Tibial artery (tissue), 4 donors: ENCODE results near the gene ICE2.

ENCODE experiments used
- DNase-seq, 2 donors: peaks; one replicate each; pipeline ENCODE4 v3.0.0-alpha.2; 2019
- H3K27ac ChIP-seq, 2 donors: fragments of 200-600 bp; sonication (generic) in 1 of 2; 1 replicate in 1 of 2; 2 replicates in 1 of 2; pipeline ENCODE4 v1.5.1; 2018 to 2019; ENCODE audit warnings: mild to moderate bottlenecking in 1 of 2
- H3K27me3 ChIP-seq, 2 donors: fragments of 200-600 bp; sonication (generic) in 1 of 2; one replicate each; pipeline versions ENCODE4 v1.5.1 to v1.6.0; 2016 to 2019
- H3K36me3 ChIP-seq, 3 donors: fragments of 200-600 bp; sonication (generic) in 2 of 3; one replicate each; pipeline ENCODE4 v1.5.1; 2016 to 2019; ENCODE audit warnings: mild to moderate bottlenecking in 2 of 3
- H3K4me1 ChIP-seq, 4 donors: fragments of 200-600 bp; sonication (generic) in 2 of 4; 1 replicate in 3 of 4; 2 replicates in 1 of 4; pipeline ENCODE4 v1.5.1; 2016 to 2019
- H3K4me3 ChIP-seq, 2 donors: fragments of 200-600 bp; sonication (generic) in 1 of 2; 1 replicate in 1 of 2; 2 replicates in 1 of 2; pipeline ENCODE4 v1.5.1; 2018 to 2019; ENCODE audit warnings: mild to moderate bottlenecking in 2 of 2
- H3K9me3 ChIP-seq, 3 donors: fragments of 200-600 bp; sonication (generic) in 1 of 3; one replicate each; pipeline ENCODE4 v1.5.1; 2016 to 2019
- intact Hi-C: fragments of 100-400 bp; cut with DNase I; formaldehyde crosslinking; loops from one replicate; pipeline ENCODE4 v1.15.0; 2023; ENCODE audit warnings: low total_unique reads
- TF ChIP-seq, protein P1 (sequence below), 2 experiments: fragments of 200-600 bp in 1 of 2; fragments of 450-650 bp in 1 of 2; IDR thresholded peaks; one replicate each; pipeline ENCODE4 v1.5.1; 2017 to 2019; ENCODE audit warnings: antibody characterized with exemption in 2 of 2, mild to moderate bottlenecking in 1 of 2, moderate library complexity in 1 of 2

The ICE2 gene

DNA sequence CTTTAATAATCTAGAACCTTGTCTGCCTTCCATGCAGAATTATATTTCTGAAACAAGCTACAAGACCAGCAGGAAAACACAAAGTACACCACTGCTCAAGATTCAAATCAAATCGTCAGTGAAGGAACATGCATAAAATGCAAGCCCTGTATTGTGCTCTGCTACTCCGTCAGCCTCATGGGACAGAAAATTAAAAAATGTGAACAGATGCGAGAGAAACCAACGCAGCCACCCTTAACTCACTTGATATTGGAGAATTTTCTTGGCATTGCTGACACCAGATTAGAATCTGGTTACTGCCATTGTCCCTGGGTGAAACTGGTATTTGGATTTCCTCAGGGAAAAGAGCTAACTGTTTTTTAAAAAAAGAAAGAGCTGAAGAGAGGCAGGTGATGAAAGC, 104.7 kb downstream of the ICE2 start:
- intact Hi-C loops, result no loop called here
- TF ChIP-seq, protein P1, sequence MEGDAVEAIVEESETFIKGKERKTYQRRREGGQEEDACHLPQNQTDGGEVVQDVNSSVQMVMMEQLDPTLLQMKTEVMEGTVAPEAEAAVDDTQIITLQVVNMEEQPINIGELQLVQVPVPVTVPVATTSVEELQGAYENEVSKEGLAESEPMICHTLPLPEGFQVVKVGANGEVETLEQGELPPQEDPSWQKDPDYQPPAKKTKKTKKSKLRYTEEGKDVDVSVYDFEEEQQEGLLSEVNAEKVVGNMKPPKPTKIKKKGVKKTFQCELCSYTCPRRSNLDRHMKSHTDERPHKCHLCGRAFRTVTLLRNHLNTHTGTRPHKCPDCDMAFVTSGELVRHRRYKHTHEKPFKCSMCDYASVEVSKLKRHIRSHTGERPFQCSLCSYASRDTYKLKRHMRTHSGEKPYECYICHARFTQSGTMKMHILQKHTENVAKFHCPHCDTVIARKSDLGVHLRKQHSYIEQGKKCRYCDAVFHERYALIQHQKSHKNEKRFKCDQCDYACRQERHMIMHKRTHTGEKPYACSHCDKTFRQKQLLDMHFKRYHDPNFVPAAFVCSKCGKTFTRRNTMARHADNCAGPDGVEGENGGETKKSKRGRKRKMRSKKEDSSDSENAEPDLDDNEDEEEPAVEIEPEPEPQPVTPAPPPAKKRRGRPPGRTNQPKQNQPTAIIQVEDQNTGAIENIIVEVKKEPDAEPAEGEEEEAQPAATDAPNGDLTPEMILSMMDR (IDR thresholded peaks at IDR 0.05), result no peak
- Histone ChIP-seq H3K4me3 (no peak overlapping the region), H3K4me1 (peaks cover 4 to 100% (median 84%) of the 10 kb centered on the region in 4 donors), H3K27ac (peak overlapping the region; percentile 75 to 76), H3K9me3 (no peaks in the 10 kb centered on the region), H3K27me3 (no peaks in the 10 kb centered on the region), H3K36me3 (peaks cover 10 to 20% (median 14%) of the 10 kb centered on the region in 3 donors)
- no peak for DNase-seq

GRCh38 chr15:60373745-60374144, 105.2 kb downstream of the ICE2 start:
- Histone ChIP-seq H3K36me3 (peaks cover 10 to 20% (median 14%) of the 10 kb centered on the region in 3 donors), H3K27ac (peak overlapping the region; percentile 75 to 76)

DNA sequence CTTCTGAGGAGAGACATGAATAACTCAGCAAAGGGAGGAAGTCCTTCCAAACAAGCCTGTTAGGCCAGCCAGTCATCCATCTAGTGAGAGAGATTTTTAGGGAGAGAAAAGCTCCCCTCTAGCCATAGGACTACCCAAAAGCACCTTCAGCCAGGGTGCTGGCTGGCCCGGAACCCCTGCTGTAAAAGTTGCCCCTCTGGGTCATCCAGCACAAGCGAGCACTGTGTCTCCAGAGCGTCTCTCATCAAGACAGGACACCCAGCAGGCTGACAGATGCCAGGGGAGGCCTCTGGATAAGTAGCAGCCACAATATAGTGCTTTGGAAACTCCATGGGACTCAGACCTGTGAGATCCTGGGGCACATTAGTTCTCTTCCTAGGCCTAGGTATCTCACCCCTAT, 105.6 kb downstream of the ICE2 start:
- TF ChIP-seq, protein P1 (IDR thresholded peaks at IDR 0.05), result no peak
- intact Hi-C loops, result no loop called here
- Histone ChIP-seq H3K4me3 (no peak overlapping the region), H3K27me3 (no peaks in the 10 kb centered on the region), H3K36me3 (peaks cover 10 to 20% (median 14%) of the 10 kb centered on the region in 3 donors), H3K9me3 (no peaks in the 10 kb centered on the region), H3K27ac (peak overlapping the region; percentile 75 to 76), H3K4me1 (peaks cover 4 to 100% (median 85%) of the 10 kb centered on the region in 4 donors)
- no peak for DNase-seq

More at GRCh38 chr15:60373745-60374144, 105.2 kb downstream of the ICE2 start:
- no peaks in the 10 kb centered on the region for H3K9me3 ChIP-seq
- DNase-seq, result no peak
- TF ChIP-seq, protein P1 (IDR thresholded peaks at IDR 0.05), result no peak
- no peak overlapping the region for H3K4me3 ChIP-seq
- intact Hi-C loops, result no loop called here
- H3K27me3 ChIP-seq, result no peaks in the 10 kb centered on the region
- H3K4me1 ChIP-seq, result peaks cover 4 to 100% (median 85%) of the 10 kb centered on the region in 4 donors

GRCh38 chr15:60372756-60373155, 106.2 kb downstream of the ICE2 start:
- Histone ChIP-seq H3K27me3 (no peaks in the 10 kb centered on the region), H3K27ac (peak overlapping the region; percentile 75 to 76), H3K4me3 (no peak overlapping the region), H3K9me3 (no peaks in the 10 kb centered on the region), H3K4me1 (peaks cover 4 to 95% (median 83%) of the 10 kb centered on the region in 4 donors), H3K36me3 (peaks cover 9 to 17% (median 10%) of the 10 kb centered on the region in 3 donors)
- intact Hi-C loops, result no loop called here
- no peak for DNase-seq
- TF ChIP-seq, protein P1 (IDR thresholded peaks at IDR 0.05), result no peak

DNA sequence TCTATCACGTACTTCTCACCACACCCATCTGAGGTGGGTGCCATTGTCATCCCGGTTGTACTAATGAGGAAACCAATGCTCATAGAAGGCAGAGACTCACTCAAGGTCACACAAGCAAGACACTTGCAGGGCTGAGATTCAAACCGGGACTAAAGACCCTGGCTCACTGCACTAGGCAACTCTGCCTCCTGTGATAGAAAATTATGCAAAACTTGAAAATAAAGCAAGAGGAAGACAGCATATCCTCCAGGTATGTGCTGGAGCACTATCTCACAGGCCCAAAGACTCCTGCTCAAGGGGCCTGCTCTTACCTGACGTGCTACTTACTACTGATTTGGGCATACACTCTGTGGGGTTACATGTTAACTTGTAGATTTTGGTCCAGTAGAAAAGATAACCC, 106.7 kb downstream of the ICE2 start:
- intact Hi-C loops, result no loop called here
- Histone ChIP-seq H3K9me3 (no peaks in the 10 kb centered on the region), H3K4me3 (no peak overlapping the region), H3K36me3 (peaks cover 7 to 16% (median 10%) of the 10 kb centered on the region in 3 donors), H3K27me3 (no peaks in the 10 kb centered on the region), H3K27ac (peak overlapping the region; percentile 75 to 76), H3K4me1 (peaks cover 4 to 89% (median 82%) of the 10 kb centered on the region in 4 donors)
- TF ChIP-seq, protein P1 (IDR thresholded peaks at IDR 0.05), result no peak
- no peak for DNase-seq
